WTC11 (cell line): ENCODE data around the gene DISC1.

ENCODE experiments used
- ATF2 ChIP-seq: sonication (generic); formaldehyde crosslinking; IDR thresholded peaks from 2 replicates; pipeline ENCODE4 v1.8.1; 2022; ENCODE audit warnings: low read depth, missing genetic modification reagents, borderline replicate concordance
- CREB1 ChIP-seq: sonication (generic); formaldehyde crosslinking; IDR thresholded peaks from 2 replicates; pipeline ENCODE4 v1.8.0; 2023; ENCODE audit warnings: mild to moderate bottlenecking, missing genetic modification reagents
- CTCF ChIP-seq: fragments of 200-600 bp; IDR thresholded peaks from 2 replicates; pipeline ENCODE4 v1.8.0; 2022; ENCODE audit warnings: antibody characterized with exemption
- NFYB ChIP-seq: sonication (generic); formaldehyde crosslinking; conservative IDR thresholded peaks from 2 replicates; pipeline ENCODE4 v1.8.0; 2022; ENCODE audit warnings: low read depth, missing genetic modification reagents
- RORB ChIP-seq: fragments of 250-450 bp; sonication (Bioruptor Pico); IDR thresholded peaks from 2 replicates; pipeline ENCODE4 v1.9.0; 2021; ENCODE audit warnings: mild to moderate bottlenecking
- SP1 ChIP-seq: sonication (generic); formaldehyde crosslinking; conservative IDR thresholded peaks from 2 replicates; pipeline ENCODE4 v1.8.1; 2022; ENCODE audit warnings: missing genetic modification reagents
- ZNF416 ChIP-seq: fragments of 250-450 bp; sonication (Bioruptor Pico); IDR thresholded peaks from 2 replicates; pipeline ENCODE4 v1.9.0; 2021; ENCODE audit warnings: mild to moderate bottlenecking, inconsistent platforms

GRCh38 chr1:231879296-231879695 is 252.7 kb downstream of the DISC1 start:
- no peak for TF ChIP-seq CTCF
- TF ChIP-seq SP1 = no peak
- TF ChIP-seq ATF2 (CRISPR knock-in tag) = no peak
- no peak for TF ChIP-seq NFYB
- no peak for TF ChIP-seq CREB1
- no peak for TF ChIP-seq RORB
- TF ChIP-seq ZNF416 (CRISPR knock-in tag) = no peak
